MM.1S (cell line): Measurements from ENCODE around the gene OPALIN.

Experiments used
- CTCF ChIP-seq: fragments of 300-600 bp; sonication (generic); IDR thresholded peaks from 2 replicates; pipeline ENCODE4 v1.5.1; 2016; ENCODE audit warnings: antibody characterized with exemption, low read length, mixed read lengths
- EZH2 ChIP-seq: fragments of 300-600 bp; sonication (generic); optimal IDR thresholded peaks from 2 replicates; pipeline ENCODE3; 2017; ENCODE audit warnings: low read depth, mild to moderate bottlenecking, antibody characterized with exemption, low read length, mixed read lengths
- EZH2phosphoT487 ChIP-seq: fragments of 300-600 bp; sonication (generic); IDR thresholded peaks from 2 replicates; pipeline ENCODE4 v1.6.1; 2018; ENCODE audit warnings: antibody characterized with exemption, low read length

DNA sequence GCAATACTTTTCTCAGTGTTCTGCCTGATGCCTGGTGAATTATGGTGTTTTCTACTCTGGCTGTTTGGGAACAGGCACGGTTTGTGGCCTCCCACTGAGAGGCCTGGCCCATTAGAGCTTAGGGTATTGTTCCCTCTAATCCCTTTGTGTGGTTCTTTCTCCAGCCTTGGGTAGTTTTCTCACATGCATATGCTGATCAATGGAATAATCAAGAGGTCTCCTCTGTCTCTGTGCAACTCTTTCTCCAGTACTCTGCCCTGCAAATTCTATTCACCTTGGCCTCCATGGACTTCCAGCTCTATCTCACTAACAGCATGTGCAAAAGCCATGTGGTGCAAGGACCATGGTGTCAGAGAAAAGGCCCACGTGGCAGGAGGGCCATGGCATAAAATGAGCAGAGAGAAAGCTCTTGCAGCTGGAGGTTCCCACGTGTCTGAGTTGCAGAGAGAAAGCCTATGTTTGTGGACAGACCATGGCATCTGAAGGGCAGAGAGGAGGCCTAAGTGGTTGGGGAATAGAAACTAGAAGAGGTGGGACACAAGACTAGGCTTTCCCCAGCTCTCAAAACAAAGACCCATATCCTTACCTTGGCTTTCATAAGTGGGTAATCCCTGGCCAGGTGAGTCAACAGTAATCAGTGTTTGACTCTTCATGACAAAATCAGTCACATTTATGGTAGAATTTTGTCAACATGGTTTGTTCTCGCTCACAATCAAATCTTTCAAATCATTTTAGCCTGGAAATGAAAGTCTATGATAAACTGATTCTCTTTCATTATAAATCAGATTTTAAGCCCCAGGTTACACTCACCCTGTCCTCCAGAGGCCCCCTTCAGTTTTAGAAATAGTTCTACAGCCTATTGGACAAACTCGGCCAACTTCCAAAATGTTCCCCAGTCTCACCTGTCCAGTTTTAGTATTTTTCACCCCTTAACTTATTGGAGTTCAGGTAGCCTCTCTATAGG is 17.3 kb downstream of the OPALIN start:
- TF ChIP-seq CTCF = no peak
- TF ChIP-seq EZH2 = no peak
- TF ChIP-seq EZH2phosphoT487 = no peak
